Heart left ventricle (tissue), 16 donors: ENCODE results near the gene OSM. TPM values are rescaled to one million over a fixed set of nuclear protein-coding genes. Genes with fewer than 3 reads are reported as not detected.

Experiments used
- ATAC-seq, 4 donors: fragments of 200-7000 bp; cut with Tn5 transposase; one replicate each; pipeline ENCODE4 v1.9.1; 2020 to 2022; ENCODE audit warnings: moderate library complexity in 4 of 4, mild to moderate bottlenecking in 3 of 4, moderate number of reproducible peaks in 1 of 4
- DNase-seq, 5 donors: peaks; one replicate each; pipeline ENCODE4 v3.0.0-alpha.2; 2020
- H3K27ac ChIP-seq, 12 donors: fragments of 200-600 bp; sonication (generic) in 4 of 12; one replicate each; pipeline versions ENCODE4 v1.5.0 to v1.8.0; 2016 to 2022; ENCODE audit warnings: mild to moderate bottlenecking in 2 of 12
- H3K27me3 ChIP-seq, 9 donors: fragments of 200-600 bp; sonication (generic) in 2 of 9; one replicate each; pipeline versions ENCODE4 v1.5.1 to v1.8.0; 2016 to 2022; ENCODE audit warnings: mild to moderate bottlenecking in 3 of 9
- H3K36me3 ChIP-seq, 9 donors: fragments of 200-600 bp; sonication (generic) in 2 of 9; one replicate each; pipeline versions ENCODE4 v1.5.0 to v1.8.0; 2018 to 2022; ENCODE audit warnings: mild to moderate bottlenecking in 2 of 9
- H3K4me1 ChIP-seq, 12 donors: fragments of 200-600 bp; sonication (generic) in 4 of 12; one replicate each; pipeline versions ENCODE4 v1.5.0 to v1.8.0; 2016 to 2022; ENCODE audit warnings: mild to moderate bottlenecking in 3 of 12
- H3K4me3 ChIP-seq, 12 donors: fragments of 200-600 bp; sonication (generic) in 4 of 12; one replicate each; pipeline versions ENCODE4 v1.5.0 to v1.8.0; 2017 to 2022; ENCODE audit warnings: mild to moderate bottlenecking in 9 of 12, moderate library complexity in 4 of 12
- H3K9me3 ChIP-seq, 12 donors: fragments of 200-600 bp; sonication (generic) in 4 of 12; one replicate each; pipeline versions ENCODE4 v1.5.0 to v1.8.0; 2016 to 2022; ENCODE audit warnings: mild to moderate bottlenecking in 1 of 12
- POLR2A ChIP-seq, 2 donors: fragments of 450-650 bp; IDR thresholded peaks; one replicate each; pipeline ENCODE4 v1.6.1; 2017; ENCODE audit warnings: antibody characterized with exemption in 2 of 2, mild to moderate bottlenecking in 2 of 2, moderate library complexity in 2 of 2
- WGBS, 4 donors: extraction: QIAGEN DNeasy Blood & Tissue Kit in 2 of 4; methylation state at CpG; one replicate each; pipeline versions ENCODE4 v1.1.5 to v1.1.7; 2013 to 2018; 5-methylcytosine and 5-hydroxymethylcytosine counted together
- intact Hi-C, 10 donors: fragments of 100-400 bp; cut with DNase I; formaldehyde crosslinking; loops; one replicate each; pipeline versions ENCODE4 v1.11.1 to v1.14.2; 2022
- polyA plus RNA-seq, 2 donors: library from polyadenylated mRNA; stranded (reverse); fragments of 200-250 nt; gene quantifications; one replicate each; pipeline ENCODE4 v1.2.3, GENCODE V29; 2013
- total RNA-seq, 9 donors: library from RNA; depleted of rRNA in 2 of 9; stranded (reverse); fragments of >200 nt in 2 of 9; fragmentation: NEBNext Ultra II Directional in 3 of 9; extraction: Animal tissue kit (Norgen Biotek cat#: 25700) in 3 of 9; gene quantifications; one replicate each; pipeline versions ENCODE4 v1.1.0 to v1.2.4, GENCODE V29; 2016 to 2023
- TF ChIP-seq, protein P1 (sequence below), 12 donors: fragments of 200-600 bp; sonication (generic) in 4 of 12; IDR thresholded peaks; one replicate each; pipeline versions ENCODE4 v1.5.0 to v1.8.0; 2018 to 2022; ENCODE audit warnings: antibody characterized with exemption in 12 of 12, mild to moderate bottlenecking in 5 of 12
- donor health status: ischemic (EF 13 %, LVEDD 7.1; RV severe dilation, severe dysfunction).
- donor health status: healthy with polysubstance abuse.
- donor health status: DM: no; HTN: yes; CAD: no.
- donor health status: DM: no; HTN: no; CAD: no.
- donor health status: ischemic (EF 25% LVEDD 6.9; RV normal size, moderate dysfunction).
- donor health status: ischemic (EF 25% LVEDD 5.7; RV mildly dilated, moderate dysfunction).
- donor health status: healthy.
- donor health status: DM: yes; HTN: yes; CAD: no.
- donor health status: ischemic (EF 35%, LVEDD 5.7; RV mildly dilated, moderate dysfunction).
- donor health status: nonischemic (EF 11% LVEDD 7.7; RV severe dilation, severe dysfunction).
- donor health status: DM: yes; HTN: yes; CAD: no.
- donor health status: PGD.
- donor health status: ischemic (EF 29% LVEDD 5.4; RV normal size, mild dysfunction).
- donor health status: nonischemic (EF 23%, LVEDD 6.1; RV moderate dilation, normal function).

OSM gene
- total and polyA plus RNA-seq, 11 donors = 0.17 to 5.0 (median 0.27) TPM; not detected in 2

DNA sequence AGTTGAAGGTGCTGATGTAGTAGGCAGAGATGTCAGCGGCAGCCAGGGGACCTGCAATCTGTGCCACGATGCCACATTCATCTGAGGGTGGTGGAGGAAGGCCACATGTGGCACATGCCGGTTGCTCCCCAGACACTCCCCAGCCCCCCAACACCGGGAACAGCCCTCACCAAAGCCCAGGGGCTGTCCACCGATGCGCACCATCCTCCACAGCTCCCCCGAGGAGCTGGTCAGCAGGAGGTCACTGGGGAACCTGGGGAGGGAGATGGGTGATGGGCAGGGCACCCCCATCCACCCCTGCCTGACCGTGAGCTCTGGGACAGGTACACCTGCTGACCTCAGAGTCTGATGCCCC is 19.2 kb upstream of the OSM start:
- no peak overlapping the region for H3K4me3 ChIP-seq
- no peaks in the 10 kb centered on the region for H3K27me3 ChIP-seq
- H3K27ac ChIP-seq = no peak overlapping the region
- 89 to 100% (median 92%) methylated on average over 1 to 8 of the region's 8 CpGs for WGBS, 4 donors
- DNase-seq = peak in 1 of 5 donors; percentile 38
- H3K9me3 ChIP-seq = no peaks in the 10 kb centered on the region
- H3K4me1 ChIP-seq = peaks cover 4 to 46% (median 23%) of the 10 kb centered on the region in 12 donors
- peaks cover 0 to 26% (median 8%) of the 10 kb centered on the region in 9 donors for H3K36me3 ChIP-seq
- no peak for TF ChIP-seq POLR2A (IDR thresholded peaks at IDR 0.05)
- TF ChIP-seq, protein P1, sequence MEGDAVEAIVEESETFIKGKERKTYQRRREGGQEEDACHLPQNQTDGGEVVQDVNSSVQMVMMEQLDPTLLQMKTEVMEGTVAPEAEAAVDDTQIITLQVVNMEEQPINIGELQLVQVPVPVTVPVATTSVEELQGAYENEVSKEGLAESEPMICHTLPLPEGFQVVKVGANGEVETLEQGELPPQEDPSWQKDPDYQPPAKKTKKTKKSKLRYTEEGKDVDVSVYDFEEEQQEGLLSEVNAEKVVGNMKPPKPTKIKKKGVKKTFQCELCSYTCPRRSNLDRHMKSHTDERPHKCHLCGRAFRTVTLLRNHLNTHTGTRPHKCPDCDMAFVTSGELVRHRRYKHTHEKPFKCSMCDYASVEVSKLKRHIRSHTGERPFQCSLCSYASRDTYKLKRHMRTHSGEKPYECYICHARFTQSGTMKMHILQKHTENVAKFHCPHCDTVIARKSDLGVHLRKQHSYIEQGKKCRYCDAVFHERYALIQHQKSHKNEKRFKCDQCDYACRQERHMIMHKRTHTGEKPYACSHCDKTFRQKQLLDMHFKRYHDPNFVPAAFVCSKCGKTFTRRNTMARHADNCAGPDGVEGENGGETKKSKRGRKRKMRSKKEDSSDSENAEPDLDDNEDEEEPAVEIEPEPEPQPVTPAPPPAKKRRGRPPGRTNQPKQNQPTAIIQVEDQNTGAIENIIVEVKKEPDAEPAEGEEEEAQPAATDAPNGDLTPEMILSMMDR (IDR thresholded peaks at IDR 0.05) = no peak
- no peak for ATAC-seq
- intact Hi-C loops = loop anchor here in 6 of 10 donors (2.0 to 5.0 kb wide), 4 partner anchors 23 to 103 kb away; partner anchors contain the start of gene TBC1D10A (in 3 of the 6)

DNA sequence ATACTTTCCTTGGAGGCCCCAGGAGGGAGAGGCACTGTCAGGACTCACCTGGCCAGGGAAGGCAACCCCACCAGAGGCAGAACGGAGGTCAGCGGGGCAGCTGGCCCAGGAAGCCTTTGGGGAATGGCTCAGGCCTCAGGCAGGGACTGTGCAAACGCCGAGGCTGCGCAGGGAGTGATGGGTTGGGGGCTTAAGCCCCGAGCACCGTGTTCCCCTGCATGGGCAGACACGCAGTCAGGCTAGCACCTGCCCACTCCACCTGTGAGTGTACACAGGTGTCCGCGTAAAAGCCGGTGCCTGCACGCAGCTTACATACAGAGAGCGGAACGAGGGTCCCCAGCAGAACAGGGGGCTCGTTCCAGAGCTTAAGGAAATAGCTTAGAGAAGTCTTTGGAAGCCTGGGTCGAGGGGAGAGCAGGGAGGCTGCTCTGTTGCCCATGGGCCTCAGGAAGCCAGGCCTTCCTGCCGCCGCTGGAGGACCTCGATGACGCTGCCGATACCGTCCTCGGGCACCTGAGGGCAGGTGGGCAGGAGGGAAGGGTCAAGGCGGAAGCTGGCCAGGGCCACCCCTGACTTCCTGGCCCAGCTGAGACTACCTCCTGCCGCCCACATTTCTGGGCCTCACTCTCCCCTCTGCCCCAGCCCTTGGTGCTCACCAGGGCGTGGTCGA is 18.7 kb upstream of the OSM start:
- 89 to 92% (median 91%) methylated on average over 20 to 27 of the region's 27 CpGs for WGBS, 4 donors
- TF ChIP-seq, protein P1 (IDR thresholded peaks at IDR 0.05) = no peak
- no peak for TF ChIP-seq POLR2A (IDR thresholded peaks at IDR 0.05)
- ATAC-seq (no peak), DNase-seq (peak in 1 of 5 donors; percentile 56)
- Histone ChIP-seq H3K4me1 (peaks cover 2 to 41% (median 18%) of the 10 kb centered on the region in 12 donors), H3K27ac (no peak overlapping the region), H3K36me3 (peaks cover 0 to 26% (median 8%) of the 10 kb centered on the region in 9 donors), H3K27me3 (no peaks in the 10 kb centered on the region), H3K4me3 (no peak overlapping the region), H3K9me3 (no peaks in the 10 kb centered on the region)
- intact Hi-C loops = loop anchor here in 4 of 10 donors (5.0 kb wide), 2 partner anchors 37 to 42 kb away; partner anchors contain the start of gene TBC1D10A (in 3 of the 4)

DNA sequence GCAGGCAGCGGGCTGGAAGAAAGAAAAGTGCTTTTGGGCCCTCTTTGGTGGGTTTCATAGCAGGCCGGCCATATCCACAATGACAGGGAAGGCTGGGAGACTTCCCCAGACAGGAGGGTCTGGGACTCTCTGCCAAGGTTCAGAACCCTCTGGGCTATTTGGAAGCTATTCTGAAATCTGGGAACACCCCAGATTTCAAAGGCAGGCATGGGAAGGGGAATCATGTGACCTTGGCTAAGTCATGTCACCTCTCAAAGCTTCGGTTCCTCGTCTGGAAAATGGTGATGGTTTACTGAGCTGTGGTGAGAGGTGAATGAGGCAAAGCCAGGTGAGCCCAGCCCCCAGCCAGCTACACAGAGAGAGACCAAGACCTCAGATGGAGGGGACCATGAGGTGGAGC is 18.0 kb upstream of the OSM start:
- Histone ChIP-seq H3K4me3 (no peak overlapping the region), H3K36me3 (peaks cover 0 to 26% (median 8%) of the 10 kb centered on the region in 9 donors), H3K27ac (no peak overlapping the region), H3K4me1 (peaks cover 0 to 39% (median 12%) of the 10 kb centered on the region in 12 donors), H3K27me3 (no peaks in the 10 kb centered on the region), H3K9me3 (no peaks in the 10 kb centered on the region)
- WGBS, 4 donors = 80 to 96% (median 92%) methylated on average over 4 of the region's 4 CpGs
- DNase-seq (peak in 1 of 5 donors; percentile 16), ATAC-seq (no peak)
- TF ChIP-seq POLR2A (IDR thresholded peaks at IDR 0.05) = no peak
- TF ChIP-seq, protein P1 (IDR thresholded peaks at IDR 0.05) = no peak
- intact Hi-C loops = loop anchor here in 4 of 10 donors (5.0 kb wide), 2 partner anchors 38 to 43 kb away; partner anchors contain the start of gene TBC1D10A (in 3 of the 4)

DNA sequence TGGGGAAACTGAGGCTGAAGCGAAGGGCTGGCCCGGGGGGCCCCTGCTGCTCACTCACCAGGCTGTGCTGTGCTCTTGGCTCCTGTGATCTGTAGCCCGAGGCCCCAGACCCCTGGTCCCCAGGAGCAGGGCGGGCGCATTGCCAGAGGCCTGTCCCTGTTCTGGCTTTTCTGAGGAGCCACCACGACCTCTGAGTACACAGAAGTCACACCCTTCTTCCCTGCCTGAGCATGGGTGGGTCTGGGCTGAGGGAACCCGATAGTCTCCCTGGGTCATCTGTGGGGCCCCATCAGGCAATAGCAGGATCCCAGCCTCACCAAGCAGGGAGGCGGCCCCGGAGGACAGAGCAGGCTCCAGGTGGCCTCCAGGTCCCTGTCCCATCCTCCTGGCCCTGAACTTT is 17.5 kb upstream of the OSM start:
- TF ChIP-seq, protein P1 (IDR thresholded peaks at IDR 0.05) = no peak
- TF ChIP-seq POLR2A (IDR thresholded peaks at IDR 0.05) = no peak
- 76 to 93% (median 92%) methylated on average over 6 to 9 of the region's 9 CpGs for WGBS, 4 donors
- DNase-seq = peak in 1 of 5 donors; percentile 61
- peaks cover 0 to 44% (median 12%) of the 10 kb centered on the region in 12 donors for H3K4me1 ChIP-seq
- no peaks in the 10 kb centered on the region for H3K27me3 ChIP-seq
- H3K4me3 ChIP-seq = no peak overlapping the region
- H3K36me3 ChIP-seq = peaks cover 0 to 26% (median 8%) of the 10 kb centered on the region in 9 donors
- ATAC-seq = no peak
- H3K9me3 ChIP-seq = no peaks in the 10 kb centered on the region
- intact Hi-C loops = no loop called here
- H3K27ac ChIP-seq = no peak overlapping the region
